ENCODE data around the gene PTPRA. TPM values are rescaled to one million over a fixed set of nuclear protein-coding genes. Genes with fewer than 3 reads are reported as not detected.

PTPRA gene
- total RNA-seq, 2 experiments from 2014 or later = 33.3 to 47.2 TPM

DNA sequence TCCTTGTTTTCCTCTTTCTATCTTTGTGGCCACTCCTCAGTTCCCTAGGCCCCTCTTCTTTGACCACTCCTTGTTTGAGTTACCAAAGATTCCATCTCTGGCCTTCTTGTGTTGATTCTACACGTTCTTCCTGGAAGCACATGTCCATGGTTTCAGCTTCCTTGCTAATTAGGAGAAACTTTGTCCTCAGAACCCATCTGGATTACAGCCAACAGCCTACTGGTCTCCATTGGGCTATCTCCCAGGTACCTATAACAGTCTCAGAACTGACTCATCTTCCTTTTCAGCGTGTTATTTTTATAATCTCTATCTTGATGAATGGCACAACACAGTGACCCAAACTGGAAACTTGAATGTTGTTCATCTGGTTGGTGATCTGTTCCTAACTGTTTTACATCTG, 17.5 kb downstream of the PTPRA start:
- CTCF ChIA-PET (ENCODE audit: unreplicated experiment) = no interaction called here

DNA sequence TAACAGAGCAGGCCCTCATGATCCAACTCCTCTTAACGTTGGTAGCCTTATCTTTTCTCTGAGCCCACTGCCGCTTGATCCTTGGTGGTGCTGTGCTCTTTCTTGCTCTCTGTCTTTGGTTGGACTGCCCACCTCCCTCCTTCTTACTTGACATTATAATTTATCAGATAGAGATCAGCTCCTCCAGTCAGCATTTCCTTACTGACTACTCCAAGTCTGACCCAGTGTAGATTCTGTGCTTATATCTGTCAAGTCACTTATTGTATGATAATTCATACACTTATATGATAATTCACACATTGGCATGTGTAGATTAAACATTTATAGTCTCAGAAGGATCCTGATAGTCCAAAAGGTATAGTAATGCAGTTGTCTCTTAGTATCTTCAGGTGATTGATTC, 18.1 kb downstream of the PTPRA start:
- 0 out of 2 replicates have a peak, but pooled peaks cover 10% of the 10 kb centered on the region for H4K20me1 ChIP-seq (ENCODE audit: insufficient read depth, low read length)
- no peak overlapping the region for H2AFZ ChIP-seq (ENCODE audit: low read length)
- no peak for DNase-seq (ENCODE audit: low spot score)
- no peak overlapping the region for H3K4me2 ChIP-seq (ENCODE audit: low read length)
- TF ChIP-seq, protein P1, sequence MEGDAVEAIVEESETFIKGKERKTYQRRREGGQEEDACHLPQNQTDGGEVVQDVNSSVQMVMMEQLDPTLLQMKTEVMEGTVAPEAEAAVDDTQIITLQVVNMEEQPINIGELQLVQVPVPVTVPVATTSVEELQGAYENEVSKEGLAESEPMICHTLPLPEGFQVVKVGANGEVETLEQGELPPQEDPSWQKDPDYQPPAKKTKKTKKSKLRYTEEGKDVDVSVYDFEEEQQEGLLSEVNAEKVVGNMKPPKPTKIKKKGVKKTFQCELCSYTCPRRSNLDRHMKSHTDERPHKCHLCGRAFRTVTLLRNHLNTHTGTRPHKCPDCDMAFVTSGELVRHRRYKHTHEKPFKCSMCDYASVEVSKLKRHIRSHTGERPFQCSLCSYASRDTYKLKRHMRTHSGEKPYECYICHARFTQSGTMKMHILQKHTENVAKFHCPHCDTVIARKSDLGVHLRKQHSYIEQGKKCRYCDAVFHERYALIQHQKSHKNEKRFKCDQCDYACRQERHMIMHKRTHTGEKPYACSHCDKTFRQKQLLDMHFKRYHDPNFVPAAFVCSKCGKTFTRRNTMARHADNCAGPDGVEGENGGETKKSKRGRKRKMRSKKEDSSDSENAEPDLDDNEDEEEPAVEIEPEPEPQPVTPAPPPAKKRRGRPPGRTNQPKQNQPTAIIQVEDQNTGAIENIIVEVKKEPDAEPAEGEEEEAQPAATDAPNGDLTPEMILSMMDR (conservative IDR thresholded peaks at IDR 0.05; ENCODE audit: low read length) = no peak
- TF ChIP-seq EZH2phosphoT487 (IDR thresholded peaks at IDR 0.05; ENCODE audit: borderline replicate concordance, low read depth, low read length) = no peak
- POLR2A ChIA-PET = no interaction called here
- H3K27ac ChIP-seq (ENCODE audit: low read depth, low read length, poor library complexity, severe bottlenecking) = no peak overlapping the region
- CTCF ChIA-PET (ENCODE audit: unreplicated experiment) = no interaction called here
- peaks cover 39% of the 10 kb centered on the region for H3K36me3 ChIP-seq (ENCODE audit: insufficient read depth, low read length)
- intact Hi-C loops (cut with micrococcal nuclease; ENCODE audit: unreplicated experiment) = no loop called here
- peaks cover 90% of the 10 kb centered on the region for H3K79me2 ChIP-seq (ENCODE audit: insufficient read depth, low read depth, low read length)
- no peaks in the 10 kb centered on the region for H3K4me1 ChIP-seq (ENCODE audit: insufficient read depth, low read length, poor library complexity, severe bottlenecking)
- no peak overlapping the region for H3K4me3 ChIP-seq (ENCODE audit: low read depth, low read length, poor library complexity, severe bottlenecking)
- no peaks in the 10 kb centered on the region for H3K9me2 ChIP-seq (ENCODE audit: insufficient read depth, low read length)
- peaks cover 12% of the 10 kb centered on the region; the same call in 1 of the 2 replicates for H3K9me3 ChIP-seq (ENCODE audit: low read length)
- no TSS peak for BruUV-seq (replicated peaks)

More for the DNA sequence above, 17.5 kb downstream of the PTPRA start:
- Histone ChIP-seq H3K9me3 (ENCODE audit: low read length) (peaks cover 12% of the 10 kb centered on the region; the same call in 1 of the 2 replicates), H3K4me2 (ENCODE audit: low read length) (no peak overlapping the region), H3K27ac (ENCODE audit: low read depth, low read length, poor library complexity, severe bottlenecking) (no peak overlapping the region), H3K4me1 (ENCODE audit: insufficient read depth, low read length, poor library complexity, severe bottlenecking) (no peaks in the 10 kb centered on the region), H3K79me2 (ENCODE audit: insufficient read depth, low read depth, low read length) (peaks cover 95% of the 10 kb centered on the region), H3K36me3 (ENCODE audit: insufficient read depth, low read length) (peaks cover 35% of the 10 kb centered on the region), H2AFZ (ENCODE audit: low read length) (no peak overlapping the region), H3K9me2 (ENCODE audit: insufficient read depth, low read length) (no peaks in the 10 kb centered on the region), H4K20me1 (ENCODE audit: insufficient read depth, low read length) (0 out of 2 replicates have a peak, but pooled peaks cover 10% of the 10 kb centered on the region), H3K4me3 (ENCODE audit: low read depth, low read length, poor library complexity, severe bottlenecking) (no peak overlapping the region)
- no peak for DNase-seq (ENCODE audit: low spot score)
- intact Hi-C loops (cut with micrococcal nuclease; ENCODE audit: unreplicated experiment) = no loop called here
- POLR2A ChIA-PET = no interaction called here
- no peak for TF ChIP-seq EZH2phosphoT487 (IDR thresholded peaks at IDR 0.05; ENCODE audit: borderline replicate concordance, low read depth, low read length)
- TF ChIP-seq, protein P1 (conservative IDR thresholded peaks at IDR 0.05; ENCODE audit: low read length) = no peak
- no TSS peak for BruUV-seq (replicated peaks)

DNA sequence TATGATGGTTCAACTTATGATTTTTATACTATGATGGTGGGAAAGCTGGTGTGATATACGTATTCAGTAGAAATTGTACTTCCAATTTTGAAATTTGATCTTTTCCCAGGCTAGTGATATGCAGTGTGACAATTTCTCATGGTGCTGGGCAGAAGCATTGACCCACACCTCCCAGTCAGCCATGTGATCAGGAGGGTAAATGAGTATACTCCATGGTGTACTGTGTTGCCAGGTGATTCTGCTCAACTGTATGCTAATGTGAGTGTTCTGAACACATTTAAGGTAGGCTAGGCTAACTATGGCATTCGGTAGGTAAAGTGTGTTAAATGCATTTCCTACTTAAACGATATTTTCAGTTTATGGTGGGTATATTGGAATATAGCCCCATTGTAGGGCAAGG, 19.1 kb downstream of the PTPRA start:
- intact Hi-C loops (cut with micrococcal nuclease; ENCODE audit: unreplicated experiment) = no loop called here
- DNase-seq (ENCODE audit: low spot score) = no peak
- Histone ChIP-seq H3K9me2 (ENCODE audit: insufficient read depth, low read length) (no peaks in the 10 kb centered on the region), H3K4me3 (ENCODE audit: low read depth, low read length, poor library complexity, severe bottlenecking) (no peak overlapping the region), H4K20me1 (ENCODE audit: insufficient read depth, low read length) (0 out of 2 replicates have a peak, but pooled peaks cover 10% of the 10 kb centered on the region), H3K27ac (ENCODE audit: low read depth, low read length, poor library complexity, severe bottlenecking) (no peak overlapping the region), H3K4me1 (ENCODE audit: insufficient read depth, low read length, poor library complexity, severe bottlenecking) (no peaks in the 10 kb centered on the region), H3K4me2 (ENCODE audit: low read length) (no peak overlapping the region), H2AFZ (ENCODE audit: low read length) (no peak overlapping the region), H3K79me2 (ENCODE audit: insufficient read depth, low read depth, low read length) (peaks cover 87% of the 10 kb centered on the region), H3K36me3 (ENCODE audit: insufficient read depth, low read length) (peaks cover 40% of the 10 kb centered on the region), H3K9me3 (ENCODE audit: low read length) (peaks cover 12% of the 10 kb centered on the region; the same call in 1 of the 2 replicates)
- CTCF ChIA-PET (ENCODE audit: unreplicated experiment) = no interaction called here
- TF ChIP-seq, protein P1 (conservative IDR thresholded peaks at IDR 0.05; ENCODE audit: low read length) = no peak
- no peak for TF ChIP-seq EZH2phosphoT487 (IDR thresholded peaks at IDR 0.05; ENCODE audit: borderline replicate concordance, low read depth, low read length)
- BruUV-seq (replicated peaks) = no TSS peak
- POLR2A ChIA-PET = no interaction called here
